IPS-20b (cell line): Measurements from ENCODE around the gene EBF4.
"Not testable (repeated sequence)": the region's sequence is repeated elsewhere in the genome, so short reads cannot be mapped to it uniquely, and the experiment has no call there.

Experiments
- H3K27ac ChIP-seq: one replicate; pipeline ENCODE4 v1.5.1; 2013; ENCODE audit warnings: low read length
- H3K27me3 ChIP-seq: 2 replicates; pipeline ENCODE4 v1.6.1; 2013; ENCODE audit warnings: mild to moderate bottlenecking, low read length, inconsistent platforms; ENCODE audit not compliant: insufficient read depth
- H3K36me3 ChIP-seq: 2 replicates; pipeline ENCODE4 v1.6.1; 2013; ENCODE audit warnings: low read depth, mild to moderate bottlenecking, inconsistent platforms, low read length, moderate library complexity; ENCODE audit not compliant: insufficient read depth
- H3K4me1 ChIP-seq: 2 replicates; pipeline ENCODE4 v1.6.1; 2013; ENCODE audit warnings: mild to moderate bottlenecking, control low read depth, inconsistent platforms, low read length, moderate library complexity; ENCODE audit not compliant: insufficient read depth
- H3K4me3 ChIP-seq: 2 replicates; pipeline ENCODE4 v1.5.1; 2013; ENCODE audit warnings: mild to moderate bottlenecking, low read length, inconsistent platforms
- H3K9ac ChIP-seq: 2 replicates; pipeline ENCODE4 v1.6.1; 2013; ENCODE audit warnings: low read depth, mild to moderate bottlenecking, inconsistent platforms, low read length, moderate library complexity
- H3K9me3 ChIP-seq: 2 replicates; pipeline ENCODE4 v1.6.1; 2013; ENCODE audit warnings: mild to moderate bottlenecking, low read depth, low read length, inconsistent platforms; ENCODE audit not compliant: insufficient read depth

EBF4 gene

GRCh38 chr20:2682040-2682439 is 10.5 kb upstream of the EBF4 start:
- H3K9me3 ChIP-seq, H3K36me3 ChIP-seq, H3K27ac ChIP-seq, H3K9ac ChIP-seq, H3K4me3 ChIP-seq, H3K4me1 ChIP-seq: not testable (repeated sequence)
- peaks cover 52% of the 10 kb centered on the region for H3K27me3 ChIP-seq

GRCh38 chr20:2684817-2685216 is 7.8 kb upstream of the EBF4 start:
- not testable (repeated sequence) for H3K9me3 ChIP-seq, H3K27ac ChIP-seq, H3K36me3 ChIP-seq, H3K4me1 ChIP-seq, H3K4me3 ChIP-seq, H3K9ac ChIP-seq
- H3K27me3 ChIP-seq, result peaks cover 57% of the 10 kb centered on the region

- H3K27me3 ChIP-seq, result peaks cover 75% of the 10 kb centered on the region
- H3K27ac ChIP-seq, result no peak overlapping the region
- peaks cover 3% of the 10 kb centered on the region; the same call in 1 of the 2 replicates for H3K4me1 ChIP-seq
- no peak overlapping the region for H3K9ac ChIP-seq
- no peaks in the 10 kb centered on the region for H3K9me3 ChIP-seq
- no peak overlapping the region for H3K4me3 ChIP-seq
- no peaks in the 10 kb centered on the region for H3K36me3 ChIP-seq
These were observed 5.1 kb upstream of the EBF4 start for GRCh38 chr20:2687514-2687913.

GRCh38 chr20:2688041-2688591 is 4.5 kb upstream of the EBF4 start:
- Histone ChIP-seq H3K9ac (no peak overlapping the region), H3K27me3 (peaks cover 75% of the 10 kb centered on the region), H3K27ac (no peak overlapping the region), H3K4me1 (peaks cover 3% of the 10 kb centered on the region; the same call in 1 of the 2 replicates), H3K9me3 (no peaks in the 10 kb centered on the region), H3K36me3 (no peaks in the 10 kb centered on the region), H3K4me3 (peak overlapping the region; percentile 53)

- Histone ChIP-seq H3K9ac (no peak overlapping the region), H3K4me3 (no peak overlapping the region), H3K27ac (no peak overlapping the region), H3K27me3 (peaks cover 92% of the 10 kb centered on the region), H3K4me1 (peaks cover 8% of the 10 kb centered on the region), H3K9me3 (no peaks in the 10 kb centered on the region), H3K36me3 (no peaks in the 10 kb centered on the region)
These were observed 2.4 kb upstream of the EBF4 start for GRCh38 chr20:2690213-2690612.

GRCh38 chr20:2690718-2691117 is 1.9 kb upstream of the EBF4 start:
- no peak overlapping the region for H3K9ac ChIP-seq
- no peaks in the 10 kb centered on the region for H3K36me3 ChIP-seq
- peaks cover 93% of the 10 kb centered on the region for H3K27me3 ChIP-seq
- H3K4me1 ChIP-seq, result peaks cover 8% of the 10 kb centered on the region
- H3K9me3 ChIP-seq, result no peaks in the 10 kb centered on the region
- no peak overlapping the region for H3K4me3 ChIP-seq
- no peak overlapping the region for H3K27ac ChIP-seq

GRCh38 chr20:2691127-2691526 is 1.5 kb upstream of the EBF4 start:
- H3K27me3 ChIP-seq, result peaks cover 93% of the 10 kb centered on the region
- no peak overlapping the region for H3K4me3 ChIP-seq
- no peaks in the 10 kb centered on the region for H3K9me3 ChIP-seq
- H3K27ac ChIP-seq, result no peak overlapping the region
- no peaks in the 10 kb centered on the region for H3K36me3 ChIP-seq
- no peak overlapping the region for H3K9ac ChIP-seq
- peaks cover 8% of the 10 kb centered on the region for H3K4me1 ChIP-seq

- H3K4me1 ChIP-seq, result peaks cover 8% of the 10 kb centered on the region
- H3K9me3 ChIP-seq, result no peaks in the 10 kb centered on the region
- H3K4me3 ChIP-seq, result peak overlapping the region; percentile 28; the same call in 1 of the 2 replicates
- H3K9ac ChIP-seq, result no peak overlapping the region
- H3K27me3 ChIP-seq, result peaks cover 93% of the 10 kb centered on the region
- H3K27ac ChIP-seq, result no peak overlapping the region
- no peaks in the 10 kb centered on the region for H3K36me3 ChIP-seq
These were observed 931 bp upstream of the EBF4 start for GRCh38 chr20:2691663-2692035.

GRCh38 chr20:2692886-2693285 is 306 bp downstream of the EBF4 start:
- H3K9me3 ChIP-seq, result no peaks in the 10 kb centered on the region
- H3K4me3 ChIP-seq, result no peak overlapping the region
- H3K9ac ChIP-seq, result no peak overlapping the region
- peaks cover 91% of the 10 kb centered on the region for H3K27me3 ChIP-seq
- no peak overlapping the region for H3K27ac ChIP-seq
- H3K36me3 ChIP-seq, result no peaks in the 10 kb centered on the region
- peaks cover 8% of the 10 kb centered on the region for H3K4me1 ChIP-seq

- peaks cover 91% of the 10 kb centered on the region for H3K27me3 ChIP-seq
- no peak overlapping the region for H3K27ac ChIP-seq
- peaks cover 6% of the 10 kb centered on the region for H3K4me1 ChIP-seq
- no peak overlapping the region for H3K4me3 ChIP-seq
- H3K9ac ChIP-seq, result no peak overlapping the region
- no peaks in the 10 kb centered on the region for H3K36me3 ChIP-seq
- no peaks in the 10 kb centered on the region for H3K9me3 ChIP-seq
These were observed 867 bp downstream of the EBF4 start for GRCh38 chr20:2693286-2694007.

- Histone ChIP-seq H3K27ac (no peak overlapping the region), H3K36me3 (no peaks in the 10 kb centered on the region), H3K9me3 (no peaks in the 10 kb centered on the region), H3K27me3 (peaks cover 91% of the 10 kb centered on the region), H3K9ac (no peak overlapping the region), H3K4me1 (peaks cover 5% of the 10 kb centered on the region), H3K4me3 (no peak overlapping the region)
These were observed 1.5 kb downstream of the EBF4 start for GRCh38 chr20:2694008-2694471.

- Histone ChIP-seq H3K4me1 (peaks cover 5% of the 10 kb centered on the region), H3K36me3 (no peaks in the 10 kb centered on the region), H3K9ac (no peak overlapping the region), H3K27ac (no peak overlapping the region), H3K9me3 (no peaks in the 10 kb centered on the region), H3K27me3 (peaks cover 91% of the 10 kb centered on the region), H3K4me3 (no peak overlapping the region)
These were observed 1.9 kb downstream of the EBF4 start for GRCh38 chr20:2694519-2694918.
